ENCODE results near the gene SEC11C.

SEC11C gene

DNA sequence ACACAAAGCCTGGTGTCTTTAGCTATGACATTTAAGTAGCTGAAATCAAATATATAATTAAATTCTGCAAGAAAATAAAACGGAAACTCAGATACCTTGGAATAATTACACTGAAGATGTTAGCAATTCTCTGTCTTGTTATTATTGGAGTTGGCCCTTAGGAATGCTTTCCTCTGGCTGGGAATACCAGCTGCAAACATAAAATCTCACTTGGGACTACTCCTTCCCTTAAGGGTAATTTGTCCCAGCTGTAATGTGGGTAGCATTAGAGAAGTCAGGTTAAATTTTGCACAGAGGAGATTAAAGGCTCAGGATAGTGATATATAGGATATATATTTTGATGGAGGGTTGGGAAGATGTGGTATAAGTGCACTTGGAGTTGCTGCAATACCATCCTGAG lies 43.0 kb downstream of the SEC11C start:
- Histone ChIP-seq H3K4me2 (ENCODE audit: low read length, poor library complexity, severe bottlenecking) (no peak overlapping the region), H2AK5ac (ENCODE audit: low read length, severe bottlenecking) (no peak overlapping the region), H3K14ac (ENCODE audit: low read length in 2 of 2) (no peak overlapping the region), H2BK15ac (ENCODE audit: low read depth, poor library complexity, severe bottlenecking) (no peak overlapping the region), H3K27me3 (ENCODE audit: control insufficient read depth in 1 of 2, insufficient read depth in 1 of 2, low read length in 2 of 2) (peaks cover 7 to 8% of the 10 kb centered on the region in 2 experiments), H3K23ac (ENCODE audit: low read length in 2 of 2) (no peak overlapping the region), H3K4me3 (ENCODE audit: insufficient read depth in 1 of 2, low read depth in 1 of 2, low read length in 2 of 2) (no peak overlapping the region), H2BK12ac (ENCODE audit: low read length in 2 of 2) (no peak overlapping the region), H2BK5ac (ENCODE audit: low read depth, low read length, poor library complexity, severe bottlenecking) (no peak overlapping the region), H3K18ac (ENCODE audit: low read depth in 1 of 2, low read length in 2 of 2) (no peak overlapping the region), H2BK120ac (ENCODE audit: low read depth, low read length) (no peak overlapping the region), H4K8ac (ENCODE audit: low read length) (no peak overlapping the region), H3K9ac (ENCODE audit: low read length) (no peak overlapping the region), H3K9me3 (ENCODE audit: control insufficient read depth, low read length) (peaks cover 10% of the 10 kb centered on the region), H4K91ac (ENCODE audit: low read length) (no peak overlapping the region), H3K4ac (ENCODE audit: low read depth in 1 of 2, low read length in 2 of 2) (no peak overlapping the region), H3K36me3 (ENCODE audit: control insufficient read depth in 1 of 2, insufficient read depth in 2 of 2, low read depth in 1 of 2, low read length in 2 of 2) (no peaks in the 10 kb centered on the region), H3K4me1 (ENCODE audit: control insufficient read depth, insufficient read depth, low read depth, low read length) (no peaks in the 10 kb centered on the region), H2AFZ (ENCODE audit: low read depth, low read length) (no peak overlapping the region), H3K79me1 (replicated peaks; ENCODE audit: low read length, poor library complexity, severe bottlenecking) (no peaks in the 10 kb centered on the region), H3K27ac (ENCODE audit: low read length, poor library complexity, severe bottlenecking) (no peak overlapping the region)
- WGBS = no CpG with 5 or more reads among the region's 1 CpG
- DNase-seq = no peak

DNA sequence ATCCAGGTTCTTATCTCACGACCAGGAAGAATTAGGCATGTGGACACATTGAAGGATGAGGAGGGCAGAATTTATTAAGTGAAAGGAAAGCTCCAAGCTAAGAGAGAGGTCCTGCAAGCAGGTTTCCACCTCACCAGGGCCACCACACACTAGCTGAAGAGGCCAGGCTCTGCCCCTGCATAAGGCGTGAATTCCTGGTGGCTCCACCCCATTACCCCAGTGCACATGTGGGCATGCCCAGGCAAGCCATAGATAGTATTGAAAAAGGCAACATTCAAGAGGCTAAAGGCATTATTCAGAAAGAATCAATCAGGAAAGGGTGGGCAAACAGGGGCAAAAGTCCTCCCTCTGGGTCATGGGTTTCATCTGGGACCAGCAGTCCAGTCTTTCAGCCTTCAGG lies 49.3 kb downstream of the SEC11C start:
- H3K23ac ChIP-seq (ENCODE audit: low read length in 2 of 2) = no peak overlapping the region
- no peak overlapping the region for H3K14ac ChIP-seq (ENCODE audit: low read length in 2 of 2)
- H2BK12ac ChIP-seq (ENCODE audit: low read length in 2 of 2) = no peak overlapping the region
- H3K18ac ChIP-seq (ENCODE audit: low read depth in 1 of 2, low read length in 2 of 2) = no peak overlapping the region
- H3K9ac ChIP-seq (ENCODE audit: low read length) = no peak overlapping the region
- H3K27ac ChIP-seq (ENCODE audit: low read length, poor library complexity, severe bottlenecking) = no peak overlapping the region
- no peak overlapping the region for H4K91ac ChIP-seq (ENCODE audit: low read length)
- peak overlapping the region; percentile 10 for H2AFZ ChIP-seq (ENCODE audit: low read depth, low read length)
- no peak overlapping the region for H2AK5ac ChIP-seq (ENCODE audit: low read length, severe bottlenecking)
- no peaks in the 10 kb centered on the region for H3K36me3 ChIP-seq (ENCODE audit: control insufficient read depth in 1 of 2, insufficient read depth in 2 of 2, low read depth in 1 of 2, low read length in 2 of 2)
- H2BK15ac ChIP-seq (ENCODE audit: low read depth, poor library complexity, severe bottlenecking) = no peak overlapping the region
- H3K4me1 ChIP-seq (ENCODE audit: control insufficient read depth, insufficient read depth, low read depth, low read length) = peaks cover 2% of the 10 kb centered on the region
- no peak overlapping the region for H2BK5ac ChIP-seq (ENCODE audit: low read depth, low read length, poor library complexity, severe bottlenecking)
- H3K4ac ChIP-seq (ENCODE audit: low read depth in 1 of 2, low read length in 2 of 2) = no peak overlapping the region
- 94% methylated on average over 2 of the region's 2 CpGs for WGBS
- no peak overlapping the region for H3K4me3 ChIP-seq (ENCODE audit: insufficient read depth in 1 of 2, low read depth in 1 of 2, low read length in 2 of 2)
- no peaks in the 10 kb centered on the region for H3K79me1 ChIP-seq (replicated peaks; ENCODE audit: low read length, poor library complexity, severe bottlenecking)
- H2BK120ac ChIP-seq (ENCODE audit: low read depth, low read length) = no peak overlapping the region
- DNase-seq = no peak
- peaks cover 20% of the 10 kb centered on the region for H3K9me3 ChIP-seq (ENCODE audit: control insufficient read depth, low read length)
- H4K8ac ChIP-seq (ENCODE audit: low read length) = peak overlapping the region; percentile 12
- H3K4me2 ChIP-seq (ENCODE audit: low read length, poor library complexity, severe bottlenecking) = no peak overlapping the region
- H3K27me3 ChIP-seq (ENCODE audit: control insufficient read depth in 1 of 2, insufficient read depth in 1 of 2, low read length in 2 of 2) = peaks cover 3 to 5% of the 10 kb centered on the region in 2 experiments

DNA sequence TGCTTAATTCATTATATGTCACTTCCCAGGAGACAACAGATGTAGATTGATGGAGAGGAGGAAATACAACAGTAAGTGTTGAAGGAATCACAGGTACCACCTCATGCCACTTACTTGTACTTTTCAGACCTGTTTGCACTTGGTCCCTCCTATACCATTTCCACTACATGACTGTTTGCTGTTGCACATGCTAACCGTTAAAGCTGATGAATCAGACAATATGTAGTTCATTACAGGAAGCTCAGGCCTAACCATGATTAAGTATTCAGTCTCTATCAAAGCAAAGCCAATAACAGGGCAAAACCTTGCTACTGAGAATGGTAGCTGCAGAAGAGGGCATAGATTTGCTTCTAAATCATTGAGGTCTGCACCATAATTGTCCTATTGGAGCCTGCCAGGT lies 50.1 kb downstream of the SEC11C start:
- Histone ChIP-seq H2AK5ac (ENCODE audit: low read length, severe bottlenecking) (no peak overlapping the region), H3K4ac (ENCODE audit: low read depth in 1 of 2, low read length in 2 of 2) (no peak overlapping the region), H2BK120ac (ENCODE audit: low read depth, low read length) (no peak overlapping the region), H2BK12ac (ENCODE audit: low read length in 2 of 2) (no peak overlapping the region), H3K23ac (ENCODE audit: low read length in 2 of 2) (no peak overlapping the region), H3K27me3 (ENCODE audit: control insufficient read depth in 1 of 2, insufficient read depth in 1 of 2, low read length in 2 of 2) (peaks cover 5% of the 10 kb centered on the region in 2 experiments), H2BK15ac (ENCODE audit: low read depth, poor library complexity, severe bottlenecking) (no peak overlapping the region), H3K4me1 (ENCODE audit: control insufficient read depth, insufficient read depth, low read depth, low read length) (peaks cover 2% of the 10 kb centered on the region), H2BK5ac (ENCODE audit: low read depth, low read length, poor library complexity, severe bottlenecking) (no peak overlapping the region), H3K4me3 (ENCODE audit: insufficient read depth in 1 of 2, low read depth in 1 of 2, low read length in 2 of 2) (no peak overlapping the region), H3K14ac (ENCODE audit: low read length in 2 of 2) (no peak overlapping the region), H3K27ac (ENCODE audit: low read length, poor library complexity, severe bottlenecking) (no peak overlapping the region), H3K36me3 (ENCODE audit: control insufficient read depth in 1 of 2, insufficient read depth in 2 of 2, low read depth in 1 of 2, low read length in 2 of 2) (no peaks in the 10 kb centered on the region), H3K4me2 (ENCODE audit: low read length, poor library complexity, severe bottlenecking) (no peak overlapping the region), H3K9me3 (ENCODE audit: control insufficient read depth, low read length) (peaks cover 20% of the 10 kb centered on the region), H4K8ac (ENCODE audit: low read length) (no peak overlapping the region), H2AFZ (ENCODE audit: low read depth, low read length) (no peak overlapping the region), H4K91ac (ENCODE audit: low read length) (no peak overlapping the region), H3K9ac (ENCODE audit: low read length) (no peak overlapping the region), H3K79me1 (replicated peaks; ENCODE audit: low read length, poor library complexity, severe bottlenecking) (no peaks in the 10 kb centered on the region), H3K18ac (ENCODE audit: low read depth in 1 of 2, low read length in 2 of 2) (no peak overlapping the region)
- DNase-seq = no peak
- WGBS = 90% methylated on average over 1 of the region's 1 CpG

DNA sequence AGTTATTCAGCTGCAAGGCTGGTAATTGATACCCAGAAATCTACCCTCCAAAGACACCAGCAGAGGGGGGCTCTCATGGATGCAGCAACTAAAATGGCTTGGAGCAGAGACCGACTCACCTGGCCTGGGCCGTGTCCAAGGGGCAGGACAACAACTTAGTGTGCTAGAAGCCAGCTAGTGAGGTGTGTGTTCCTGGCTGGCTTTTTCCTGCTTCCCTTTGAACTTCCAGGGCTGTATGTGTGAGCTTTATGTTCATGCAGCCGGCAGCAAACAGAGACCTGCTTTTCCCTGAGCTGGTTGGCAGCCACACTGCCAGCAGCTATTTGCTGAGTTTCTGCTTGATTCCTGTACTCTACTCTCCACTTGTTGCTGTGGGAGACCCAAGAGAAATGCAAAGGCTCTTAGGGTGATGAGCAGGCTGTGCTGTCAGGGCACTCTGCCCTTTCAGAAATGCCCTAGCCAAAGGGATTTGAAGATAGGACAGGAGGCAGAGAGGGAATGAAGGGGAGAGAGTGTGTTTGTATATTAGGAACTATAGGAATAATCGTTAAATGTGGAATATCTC lies 56.6 kb downstream of the SEC11C start:
- no peaks in the 10 kb centered on the region for H3K79me1 ChIP-seq (replicated peaks; ENCODE audit: low read length, poor library complexity, severe bottlenecking)
- WGBS = 74% methylated on average over 3 of the region's 4 CpGs

More for the DNA sequence above, 56.6 kb downstream of the SEC11C start:
- Histone ChIP-seq H3K4me3 (ENCODE audit: insufficient read depth in 1 of 2, low read depth in 1 of 2, low read length in 2 of 2) (no peak overlapping the region), H3K9ac (ENCODE audit: low read length) (no peak overlapping the region), H3K23ac (ENCODE audit: low read length in 2 of 2) (no peak overlapping the region), H3K4ac (ENCODE audit: low read depth in 1 of 2, low read length in 2 of 2) (no peak overlapping the region), H3K4me1 (ENCODE audit: control insufficient read depth, insufficient read depth, low read depth, low read length) (no peaks in the 10 kb centered on the region), H3K14ac (ENCODE audit: low read length in 2 of 2) (no peak overlapping the region), H3K4me2 (ENCODE audit: low read length, poor library complexity, severe bottlenecking) (no peak overlapping the region), H2BK12ac (ENCODE audit: low read length in 2 of 2) (no peak overlapping the region), H2AFZ (ENCODE audit: low read depth, low read length) (no peak overlapping the region), H3K27me3 (ENCODE audit: control insufficient read depth in 1 of 2, insufficient read depth in 1 of 2, low read length in 2 of 2) (peaks cover 28 to 37% of the 10 kb centered on the region in 2 experiments), H3K9me3 (ENCODE audit: control insufficient read depth, low read length) (no peaks in the 10 kb centered on the region), H4K8ac (ENCODE audit: low read length) (no peak overlapping the region), H3K27ac (ENCODE audit: low read length, poor library complexity, severe bottlenecking) (no peak overlapping the region), H2BK5ac (ENCODE audit: low read depth, low read length, poor library complexity, severe bottlenecking) (no peak overlapping the region), H2AK5ac (ENCODE audit: low read length, severe bottlenecking) (no peak overlapping the region), H2BK15ac (ENCODE audit: low read depth, poor library complexity, severe bottlenecking) (no peak overlapping the region), H4K91ac (ENCODE audit: low read length) (no peak overlapping the region), H2BK120ac (ENCODE audit: low read depth, low read length) (no peak overlapping the region), H3K18ac (ENCODE audit: low read depth in 1 of 2, low read length in 2 of 2) (no peak overlapping the region), H3K36me3 (ENCODE audit: control insufficient read depth in 1 of 2, insufficient read depth in 2 of 2, low read depth in 1 of 2, low read length in 2 of 2) (no peaks in the 10 kb centered on the region)
- no peak for DNase-seq

Data from mesenchymal stem cell (in vitro differentiated cells and primary cell).